ENCODE results near the gene RBKS. TPM values are rescaled to one million over a fixed set of nuclear protein-coding genes. Genes with fewer than 3 reads are reported as not detected.
"Not testable (repeated sequence)": the region's sequence is repeated elsewhere in the genome, so short reads cannot be mapped to it uniquely, and the experiment has no call there.

Gene RBKS
- total RNA-seq, 2 experiments from 2014 or later: 7.2 to 8.9 TPM

DNA sequence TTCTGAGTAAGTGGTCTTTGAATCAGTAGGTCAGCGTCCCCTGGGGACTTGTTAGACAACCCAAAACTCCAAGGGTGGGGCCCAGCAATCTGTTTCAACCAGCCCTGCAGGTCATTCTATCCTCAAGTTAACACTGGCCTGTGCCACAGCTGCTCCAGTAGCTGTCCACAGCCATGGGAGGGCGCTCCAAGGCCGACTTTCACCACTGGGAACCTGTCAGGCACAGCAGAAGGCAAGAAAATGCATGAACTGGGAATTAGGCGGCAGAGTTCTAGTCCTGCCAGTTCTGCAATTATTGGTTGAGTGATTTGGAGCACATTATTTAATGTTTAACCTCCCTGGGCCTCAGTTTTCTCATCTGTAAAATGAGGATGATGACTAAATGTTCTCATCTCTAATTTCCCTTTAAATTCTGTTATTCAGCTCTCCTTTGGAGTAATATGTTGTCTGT lies 136.0 kb downstream of the RBKS start:
- Mint-ChIP-seq H3K27ac (no peak overlapping the region), H3K36me3 (ENCODE audit: low read depth) (no peaks in the 10 kb centered on the region), H3K4me3 (no peak overlapping the region), H3K9me3 (peaks cover 5% of the 10 kb centered on the region), H3K4me1 (ENCODE audit: low read depth) (no peaks in the 10 kb centered on the region), H3K27me3 (peaks cover 5% of the 10 kb centered on the region)
- peak; percentile 86 for DNase-seq
- ChIA-PET POLR2A (interaction anchor here (1.0 kb wide), 1 partner anchor 136 kb away, joined by 3 read pairs; the partner anchor contains the start of genes BABAM2 and RBKS), CTCF (interaction anchor here (0.7 to 2.5 kb wide), 24 partner anchors 10 to 811 kb away, joined by 3 to 10 read pairs (median 4); no protein-coding TSS in a partner anchor)
- TF ChIP-seq, protein P1, sequence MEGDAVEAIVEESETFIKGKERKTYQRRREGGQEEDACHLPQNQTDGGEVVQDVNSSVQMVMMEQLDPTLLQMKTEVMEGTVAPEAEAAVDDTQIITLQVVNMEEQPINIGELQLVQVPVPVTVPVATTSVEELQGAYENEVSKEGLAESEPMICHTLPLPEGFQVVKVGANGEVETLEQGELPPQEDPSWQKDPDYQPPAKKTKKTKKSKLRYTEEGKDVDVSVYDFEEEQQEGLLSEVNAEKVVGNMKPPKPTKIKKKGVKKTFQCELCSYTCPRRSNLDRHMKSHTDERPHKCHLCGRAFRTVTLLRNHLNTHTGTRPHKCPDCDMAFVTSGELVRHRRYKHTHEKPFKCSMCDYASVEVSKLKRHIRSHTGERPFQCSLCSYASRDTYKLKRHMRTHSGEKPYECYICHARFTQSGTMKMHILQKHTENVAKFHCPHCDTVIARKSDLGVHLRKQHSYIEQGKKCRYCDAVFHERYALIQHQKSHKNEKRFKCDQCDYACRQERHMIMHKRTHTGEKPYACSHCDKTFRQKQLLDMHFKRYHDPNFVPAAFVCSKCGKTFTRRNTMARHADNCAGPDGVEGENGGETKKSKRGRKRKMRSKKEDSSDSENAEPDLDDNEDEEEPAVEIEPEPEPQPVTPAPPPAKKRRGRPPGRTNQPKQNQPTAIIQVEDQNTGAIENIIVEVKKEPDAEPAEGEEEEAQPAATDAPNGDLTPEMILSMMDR (IDR thresholded peaks at IDR 0.05): peak; percentile 98
- ATAC-seq: peak; percentile 98
- intact Hi-C loops (cut with micrococcal nuclease): loop anchor here (10.0 kb wide), 1 partner anchor 701 kb away; no protein-coding TSS in a partner anchor

DNA sequence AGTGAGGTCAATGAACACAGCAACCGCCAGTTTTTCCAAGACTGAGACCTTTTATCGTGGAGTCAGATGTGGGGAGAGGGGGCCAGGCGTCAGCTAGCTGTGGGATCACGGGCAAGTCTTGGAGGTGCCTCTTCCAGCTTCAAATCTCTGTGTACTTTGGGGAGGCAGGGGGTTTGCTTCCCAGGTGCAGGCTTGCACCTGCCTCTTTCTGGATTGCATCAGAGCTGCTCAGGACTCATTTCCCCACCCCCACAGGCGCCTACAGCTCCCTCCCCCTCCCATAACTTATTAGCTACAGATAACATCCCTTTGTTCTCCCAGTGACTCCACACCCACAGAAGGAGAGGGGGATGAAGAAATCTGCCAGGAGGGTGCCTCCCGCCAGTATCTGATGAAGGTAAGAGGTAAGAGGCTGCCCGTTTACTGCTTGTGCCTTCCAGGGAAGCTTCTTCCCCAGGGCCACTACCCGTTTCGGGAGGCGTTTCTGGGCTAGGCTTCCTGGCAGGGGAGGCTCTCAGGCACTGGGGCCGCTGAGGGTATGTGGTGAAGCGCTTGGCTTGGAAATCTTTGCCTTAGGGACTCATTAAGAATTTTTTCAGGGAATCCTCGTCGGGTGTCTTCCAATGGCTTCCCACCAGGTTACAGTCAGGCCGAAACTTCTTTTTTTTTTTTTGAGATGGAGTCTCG lies 137.5 kb downstream of the RBKS start:
- intact Hi-C loops (cut with micrococcal nuclease): loop anchor here (10.0 kb wide), 1 partner anchor 702 kb away; no protein-coding TSS in a partner anchor
- ATAC-seq (no peak), DNase-seq (no peak)
- ChIA-PET POLR2A (no interaction called here), CTCF (interaction anchor here (2.5 to 2.7 kb wide), 2 partner anchors 20 to 48 kb away, joined by 10 to 12 read pairs; no protein-coding TSS in a partner anchor)
- Mint-ChIP-seq H3K27me3 (peaks cover 5% of the 10 kb centered on the region), H3K4me1 (ENCODE audit: low read depth) (no peaks in the 10 kb centered on the region), H3K4me3 (no peak overlapping the region), H3K27ac (no peak overlapping the region), H3K36me3 (ENCODE audit: low read depth) (no peaks in the 10 kb centered on the region), H3K9me3 (peaks cover 12% of the 10 kb centered on the region)
- TF ChIP-seq, protein P1 (IDR thresholded peaks at IDR 0.05): no peak

DNA sequence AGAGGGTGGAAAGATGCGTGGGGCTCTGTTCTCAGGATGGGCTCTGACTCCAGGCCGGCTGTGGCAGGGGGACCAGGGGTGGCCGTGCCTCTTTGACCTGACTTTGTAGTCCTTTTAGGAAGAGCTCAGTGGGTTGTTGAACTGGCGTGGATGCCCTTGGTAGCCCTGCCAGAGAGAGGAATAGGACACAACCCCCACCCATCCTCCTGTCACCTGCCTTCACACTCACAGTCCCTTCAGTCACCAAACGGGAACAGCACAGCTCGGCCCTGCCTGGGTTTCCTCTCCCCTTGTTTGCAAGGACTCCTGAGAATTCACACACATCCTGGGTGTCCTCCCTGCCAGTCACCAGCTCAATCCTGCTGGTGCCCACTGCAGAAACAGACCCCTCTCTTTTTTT lies 138.8 kb downstream of the RBKS start:
- ATAC-seq: no peak
- H3K4me3 Mint-ChIP-seq: no peak overlapping the region
- H3K36me3 Mint-ChIP-seq (ENCODE audit: low read depth): no peaks in the 10 kb centered on the region
- TF ChIP-seq, protein P1 (IDR thresholded peaks at IDR 0.05): no peak
- intact Hi-C loops (cut with micrococcal nuclease): loop anchor here (10.0 kb wide), 1 partner anchor 703 kb away; no protein-coding TSS in a partner anchor
- H3K27ac Mint-ChIP-seq: no peak overlapping the region
- POLR2A ChIA-PET: interaction anchor here (0.7 kb wide), 1 partner anchor 214 kb away, joined by 4 read pairs; no protein-coding TSS in a partner anchor
- H3K9me3 Mint-ChIP-seq: peaks cover 12% of the 10 kb centered on the region
- peaks cover 5% of the 10 kb centered on the region for H3K27me3 Mint-ChIP-seq
- H3K4me1 Mint-ChIP-seq (ENCODE audit: low read depth): no peaks in the 10 kb centered on the region
- no peak for DNase-seq
- CTCF ChIA-PET: interaction anchor here (2.7 kb wide), 1 partner anchor 47 kb away, joined by 12 read pairs; no protein-coding TSS in a partner anchor

DNA sequence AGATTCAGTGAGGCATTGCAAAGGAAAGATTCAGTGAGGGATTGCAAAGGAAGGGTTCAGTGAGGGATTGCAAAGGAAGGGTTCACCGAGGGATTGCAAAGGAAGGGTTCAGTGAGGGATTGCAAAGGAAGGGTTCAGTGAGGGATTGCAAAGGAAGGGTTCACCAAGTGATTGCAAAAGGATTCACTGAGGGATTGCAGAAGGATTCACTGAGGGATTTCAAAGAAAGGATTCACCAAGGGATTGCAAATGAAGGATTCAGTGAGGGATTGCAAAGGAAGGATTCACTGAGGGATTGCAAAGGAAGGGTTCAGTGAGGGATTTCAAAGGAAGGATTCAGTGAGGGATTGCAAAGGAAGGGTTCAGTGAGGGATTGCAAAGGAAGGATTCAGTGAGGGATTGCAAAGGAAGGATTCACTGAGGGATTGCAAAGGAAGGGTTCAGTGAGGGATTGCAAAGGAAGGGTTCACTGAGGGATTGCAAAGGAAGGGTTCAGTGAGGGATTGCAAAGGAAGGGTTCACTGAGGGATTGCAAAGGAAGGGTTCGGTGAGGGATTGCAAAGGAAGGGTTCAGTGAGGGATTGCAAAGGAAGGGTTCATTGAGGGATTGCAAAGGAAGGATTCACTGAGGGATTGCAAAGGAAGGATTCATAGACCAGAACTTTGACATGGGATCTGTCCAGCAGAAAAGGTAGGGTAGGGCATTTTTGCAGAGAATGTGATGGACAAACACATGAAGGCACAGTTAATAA lies 141.2 kb downstream of the RBKS start:
- H3K9me3 Mint-ChIP-seq: peaks cover 12% of the 10 kb centered on the region
- H3K27ac Mint-ChIP-seq; H3K4me3 Mint-ChIP-seq; intact Hi-C loops (cut with micrococcal nuclease); CTCF ChIA-PET; H3K36me3 Mint-ChIP-seq (ENCODE audit: low read depth); ATAC-seq; DNase-seq; POLR2A ChIA-PET; H3K4me1 Mint-ChIP-seq (ENCODE audit: low read depth); H3K27me3 Mint-ChIP-seq: not testable (repeated sequence)

DNA sequence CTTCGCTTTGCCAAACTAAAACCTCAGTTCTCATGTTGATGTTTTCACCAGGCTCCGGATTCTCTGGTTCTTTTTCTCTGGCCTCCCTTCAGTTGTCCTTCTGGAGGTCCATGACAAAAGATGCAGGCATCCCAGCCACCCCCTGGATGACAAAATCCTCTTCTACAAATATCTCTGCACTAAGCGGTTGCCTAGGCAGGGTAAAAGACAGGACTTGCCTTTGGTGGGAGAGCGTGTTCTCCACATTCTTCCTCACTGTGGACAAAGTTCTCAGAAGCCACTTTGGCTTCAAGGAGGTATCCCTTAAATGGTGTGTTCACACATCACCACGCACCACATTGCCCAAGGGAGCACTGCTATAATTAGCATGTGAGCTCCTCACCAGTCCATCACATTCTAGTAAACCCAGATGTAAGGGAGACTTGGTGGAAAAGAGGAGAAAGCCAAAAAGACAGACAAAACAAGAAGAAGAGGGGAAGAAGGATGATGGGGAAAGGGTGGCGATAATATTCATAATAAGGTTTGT lies 142.3 kb downstream of the RBKS start:
- intact Hi-C loops (cut with micrococcal nuclease): no loop called here
- H3K27me3 Mint-ChIP-seq: peaks cover 4% of the 10 kb centered on the region

More for the DNA sequence above, 142.3 kb downstream of the RBKS start:
- Mint-ChIP-seq H3K9me3 (peaks cover 12% of the 10 kb centered on the region), H3K4me1 (ENCODE audit: low read depth) (no peaks in the 10 kb centered on the region), H3K27ac (no peak overlapping the region), H3K36me3 (ENCODE audit: low read depth) (no peaks in the 10 kb centered on the region), H3K4me3 (no peak overlapping the region)
- ATAC-seq (no peak), DNase-seq (no peak)
- ChIA-PET CTCF (no interaction called here), POLR2A (no interaction called here)
- TF ChIP-seq, protein P1 (IDR thresholded peaks at IDR 0.05): no peak

Data from activated CD8-positive, alpha-beta T cell treated with anti-CD3 and anti-CD28 coated beads for 36 hours (primary cell).